T-helper 17 cell (primary cell): Measurements from ENCODE around the gene USP16. TPM values are rescaled to one million over a fixed set of nuclear protein-coding genes. Genes with fewer than 3 reads are reported as not detected.
"Not testable (repeated sequence)": the region's sequence is repeated elsewhere in the genome, so short reads cannot be mapped to it uniquely, and the experiment has no call there.

Experiments
- ATAC-seq: fragments of 150-1000 bp; cut with Tn5 transposase; 2 replicates; pipeline ENCODE4 v1.10.0; 2021; ENCODE audit warnings: mild to moderate bottlenecking, moderate library complexity
- DNase-seq, 3 donors: peaks; one replicate each; pipeline versions ENCODE4 v3.0.0 to v3.0.0-alpha.2; 2020 to 2021
- H3K9me3 ChIP-seq: one replicate; pipeline ENCODE4 v1.7.0; 2013; ENCODE audit warnings: low read length, mild to moderate bottlenecking; ENCODE audit not compliant: control insufficient read depth, poor library complexity, severe bottlenecking
- H3K27ac Mint-ChIP-seq: one replicate; pipeline ENCODE4 v1.8.0; 2022; ENCODE audit warnings: mild to moderate bottlenecking, moderate library complexity, mixed read lengths
- H3K27me3 Mint-ChIP-seq: one replicate; pipeline ENCODE4 v1.8.0; 2022; ENCODE audit warnings: mixed read lengths
- H3K36me3 Mint-ChIP-seq: one replicate; pipeline ENCODE4 v1.8.0; 2022; ENCODE audit warnings: low read depth, mixed read lengths
- H3K4me1 Mint-ChIP-seq: one replicate; pipeline ENCODE4 v1.8.0; 2022; ENCODE audit warnings: mild to moderate bottlenecking, mixed read lengths
- H3K4me3 Mint-ChIP-seq: one replicate; pipeline ENCODE4 v1.8.0; 2022; ENCODE audit warnings: mild to moderate bottlenecking, moderate library complexity, mixed read lengths
- total RNA-seq, 4 donors: library from RNA in 2 of 4; stranded (reverse) in 2 of 4; gene quantifications; one replicate each; pipeline ENCODE4 v1.2.3 and lab custom pipeline; 2022 to 2026

USP16 gene
- total RNA-seq, 2 donors from 2014 or later, result 65.5 to 75.3 TPM

DNA sequence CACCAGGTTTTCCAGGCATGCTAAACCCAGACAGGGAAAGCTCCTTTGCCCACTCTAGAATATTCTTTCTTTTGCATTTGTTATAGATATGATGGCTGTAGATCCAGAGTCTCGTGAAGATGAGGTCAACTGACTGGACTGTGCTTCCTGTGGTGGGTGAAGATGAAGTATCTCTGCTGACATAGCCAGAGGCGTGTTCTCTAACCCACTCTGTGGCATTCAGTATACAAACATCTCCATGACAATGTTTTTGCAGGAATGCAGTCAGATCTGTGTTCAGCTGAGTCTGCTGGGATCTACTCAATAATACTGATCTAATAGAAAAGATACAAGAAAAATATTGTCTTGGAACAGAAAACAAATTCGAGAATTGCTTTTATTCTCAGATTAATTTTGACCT, 16.7 kb upstream of the USP16 start:
- Mint-ChIP-seq H3K27ac (no peak overlapping the region), H3K4me3 (no peak overlapping the region), H3K36me3 (no peaks in the 10 kb centered on the region), H3K4me1 (peaks cover under 1% of the 10 kb centered on the region), H3K27me3 (no peaks in the 10 kb centered on the region)
- H3K9me3 ChIP-seq, result no peaks in the 10 kb centered on the region
- DNase-seq, result no peak
- no peak for ATAC-seq

DNA sequence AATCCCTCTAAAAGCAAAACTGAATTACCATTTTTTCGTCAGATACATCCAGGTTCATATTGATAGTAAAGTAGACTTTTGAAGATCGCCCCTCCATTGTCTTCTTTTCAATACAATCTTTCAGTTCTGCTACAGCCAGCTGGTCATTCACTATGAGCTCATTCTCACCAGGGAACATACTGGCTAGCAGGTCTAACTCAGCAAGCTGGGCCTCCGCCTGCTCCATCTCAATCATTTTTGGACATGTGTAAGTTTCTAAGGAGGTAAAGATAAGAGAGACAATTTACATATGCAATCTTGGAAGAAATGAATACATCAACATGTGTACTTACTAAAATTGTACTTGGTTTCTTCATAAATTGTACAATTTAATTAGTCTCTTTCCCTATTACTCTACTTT, 16.1 kb upstream of the USP16 start:
- Mint-ChIP-seq H3K27me3 (no peaks in the 10 kb centered on the region), H3K36me3 (no peaks in the 10 kb centered on the region), H3K27ac (no peak overlapping the region), H3K4me1 (no peaks in the 10 kb centered on the region), H3K4me3 (no peak overlapping the region)
- no peak for DNase-seq
- no peaks in the 10 kb centered on the region for H3K9me3 ChIP-seq
- ATAC-seq, result no peak

DNA sequence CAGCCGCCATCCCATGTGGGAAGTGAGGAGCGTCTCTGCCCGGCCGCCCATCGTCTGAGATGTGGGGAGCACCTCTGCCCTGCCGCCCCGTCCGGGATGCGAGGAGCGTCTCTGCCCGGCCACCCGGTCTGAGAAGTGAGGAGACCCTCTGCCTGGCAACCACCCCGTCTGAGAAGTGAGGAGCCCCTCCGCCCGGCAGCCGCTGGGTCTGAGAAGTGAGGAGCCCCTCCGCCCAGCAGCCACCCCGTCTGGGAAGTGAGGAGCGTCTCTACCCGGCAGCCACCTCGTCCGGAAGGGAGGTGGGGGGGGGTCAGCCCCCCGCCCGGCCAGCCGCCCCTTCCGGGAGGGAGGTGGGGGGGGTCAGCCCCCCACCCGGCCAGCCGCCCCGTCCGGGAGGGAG, 13.2 kb upstream of the USP16 start:
- H3K27me3 Mint-ChIP-seq, H3K4me1 Mint-ChIP-seq, H3K9me3 ChIP-seq, ATAC-seq, H3K36me3 Mint-ChIP-seq, DNase-seq, H3K27ac Mint-ChIP-seq, H3K4me3 Mint-ChIP-seq: not testable (repeated sequence)

DNA sequence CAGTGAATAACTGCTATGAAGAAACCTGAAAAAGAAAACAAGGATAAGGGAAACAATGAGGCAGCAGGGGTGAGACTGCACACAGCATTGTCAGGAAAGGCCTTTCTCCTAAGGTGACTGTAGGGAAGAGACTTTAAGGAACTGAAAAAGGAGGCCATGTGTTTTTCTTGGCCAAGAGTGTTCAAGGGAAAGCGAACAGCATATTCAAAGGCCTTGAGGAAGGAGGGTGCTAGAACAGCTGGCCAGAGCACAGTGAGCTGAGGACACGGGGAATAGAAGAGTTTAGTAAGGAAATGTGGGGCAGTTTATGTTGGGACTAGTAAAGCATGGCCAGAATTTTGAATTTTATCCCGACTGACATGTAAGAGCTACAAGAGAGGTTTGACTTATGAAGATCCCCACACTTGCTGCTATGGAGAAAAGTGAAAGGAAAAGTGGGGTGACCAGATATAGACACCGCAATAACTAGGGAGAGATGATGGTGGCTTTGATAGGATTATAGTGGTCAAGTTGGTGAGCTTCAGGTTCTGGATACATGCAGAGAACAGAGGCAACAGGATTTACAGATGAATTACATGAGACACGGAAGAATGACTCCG, 6.7 kb upstream of the USP16 start:
- DNase-seq, result no peak

DNA sequence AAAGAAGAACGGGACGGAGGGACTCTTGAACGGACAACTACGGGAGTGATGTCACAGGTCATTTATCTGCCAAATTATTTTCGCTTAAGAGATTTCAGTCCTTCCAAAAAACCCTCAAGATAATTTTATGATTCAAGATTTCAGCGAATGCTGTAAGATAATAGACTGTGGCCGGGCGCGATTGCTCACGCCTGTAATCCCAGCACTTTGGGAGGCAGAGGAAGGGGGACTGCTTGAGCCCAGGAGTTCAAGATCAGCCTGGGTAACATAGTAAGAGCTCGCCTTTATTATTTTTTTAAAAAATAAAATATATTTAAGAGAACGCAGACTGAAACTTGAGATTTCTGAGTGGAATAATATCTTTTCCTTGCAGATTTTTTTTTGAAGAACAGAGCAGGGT, 5.9 kb upstream of the USP16 start:
- peak; percentile 16 for ATAC-seq
- DNase-seq, result no peak
- Mint-ChIP-seq H3K36me3 (peaks cover 3% of the 10 kb centered on the region), H3K4me3 (peak overlapping the region; percentile 89), H3K27me3 (no peaks in the 10 kb centered on the region), H3K4me1 (peaks cover 22% of the 10 kb centered on the region), H3K27ac (peak overlapping the region; percentile 95)
- H3K9me3 ChIP-seq, result no peaks in the 10 kb centered on the region

More for the DNA sequence above, 6.7 kb upstream of the USP16 start:
- H3K36me3 Mint-ChIP-seq, result peaks cover 3% of the 10 kb centered on the region
- peak overlapping the region; percentile 89 for H3K4me3 Mint-ChIP-seq
- no peaks in the 10 kb centered on the region for H3K9me3 ChIP-seq
- H3K27ac Mint-ChIP-seq, result peak overlapping the region; percentile 95
- peaks cover 22% of the 10 kb centered on the region for H3K4me1 Mint-ChIP-seq
- H3K27me3 Mint-ChIP-seq, result no peaks in the 10 kb centered on the region
- ATAC-seq, result no peak

DNA sequence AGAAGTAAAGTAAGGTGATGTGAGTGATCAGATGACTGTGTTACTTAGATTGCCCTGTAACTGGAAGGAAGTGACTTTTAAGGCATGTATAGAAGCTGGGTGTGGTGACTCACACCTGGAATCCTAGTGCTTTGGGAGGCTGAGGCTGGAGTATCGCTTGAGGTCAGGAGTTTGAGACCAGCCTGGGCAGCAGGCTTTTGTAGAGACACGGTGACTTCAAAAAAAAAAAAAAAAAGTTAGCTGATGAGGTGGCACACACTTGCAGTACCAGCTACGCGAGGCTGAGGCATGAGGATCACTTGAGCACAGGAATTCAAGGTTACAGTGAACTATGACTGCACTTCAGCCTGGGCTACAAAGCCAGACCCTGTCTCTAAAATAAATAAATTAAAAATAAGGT, 2.3 kb upstream of the USP16 start:
- peaks cover 6% of the 10 kb centered on the region for H3K36me3 Mint-ChIP-seq
- H3K27ac Mint-ChIP-seq, result peak overlapping the region; percentile 100
- H3K4me3 Mint-ChIP-seq, result no peak overlapping the region

DNA sequence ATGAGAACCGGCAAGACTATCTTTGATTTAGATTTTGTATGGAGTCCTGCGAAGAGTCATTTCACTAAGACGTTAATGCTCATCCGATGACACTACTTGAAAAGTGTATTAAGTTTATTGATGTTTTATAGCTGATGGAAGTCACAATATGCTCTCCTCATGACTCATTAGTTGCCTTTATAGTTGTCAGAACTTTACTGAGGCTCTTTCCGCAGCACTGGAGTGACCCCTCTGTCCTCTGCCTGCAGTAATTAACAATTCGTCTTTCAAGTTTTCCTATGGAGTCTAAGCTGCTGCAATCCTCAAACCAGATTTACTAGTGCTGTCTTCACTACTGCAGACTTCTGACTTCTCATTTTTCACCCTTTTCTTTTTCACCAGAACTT, 853 bp downstream of the USP16 start:
- peaks cover 30% of the 10 kb centered on the region for H3K4me1 Mint-ChIP-seq
- DNase-seq, result no peak
- ATAC-seq, result no peak

More for the DNA sequence above, 2.3 kb upstream of the USP16 start:
- no peaks in the 10 kb centered on the region for H3K27me3 Mint-ChIP-seq
- ATAC-seq (no peak), DNase-seq (no peak)
- H3K9me3 ChIP-seq, result no peaks in the 10 kb centered on the region
- H3K4me1 Mint-ChIP-seq, result peaks cover 39% of the 10 kb centered on the region

DNA sequence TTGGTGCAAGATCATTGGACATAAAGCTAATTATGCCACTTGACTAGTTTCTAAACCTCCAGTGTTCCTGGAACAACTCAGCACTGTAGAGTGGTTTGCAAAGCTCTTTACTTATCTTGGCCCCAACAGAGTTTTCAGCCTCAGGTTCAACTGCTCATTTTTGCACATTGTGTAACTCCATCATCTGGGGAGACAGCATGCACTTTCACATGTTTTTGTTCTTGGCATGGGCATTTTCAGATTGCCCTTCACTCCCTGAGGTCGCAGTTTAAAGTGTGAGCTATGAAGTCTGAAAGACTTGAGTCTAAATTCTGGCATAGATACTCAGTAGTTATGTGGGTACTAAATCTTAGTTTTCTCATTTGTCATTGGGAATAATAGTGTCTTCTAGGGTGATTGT, 5.1 kb downstream of the USP16 start:
- H3K27me3 Mint-ChIP-seq, result no peaks in the 10 kb centered on the region
- H3K9me3 ChIP-seq, result no peaks in the 10 kb centered on the region
- ATAC-seq, result no peak
- DNase-seq, result no peak
- no peak overlapping the region for H3K4me3 Mint-ChIP-seq
- no peak overlapping the region for H3K27ac Mint-ChIP-seq
- H3K36me3 Mint-ChIP-seq, result peaks cover 7% of the 10 kb centered on the region
- H3K4me1 Mint-ChIP-seq, result peaks cover 33% of the 10 kb centered on the region

More for the DNA sequence above, 853 bp downstream of the USP16 start:
- H3K4me3 Mint-ChIP-seq, result peak overlapping the region; percentile 98
- H3K36me3 Mint-ChIP-seq, result peaks cover 3% of the 10 kb centered on the region
- no peaks in the 10 kb centered on the region for H3K27me3 Mint-ChIP-seq
- H3K27ac Mint-ChIP-seq, result peak overlapping the region; percentile 100
- H3K9me3 ChIP-seq, result no peaks in the 10 kb centered on the region

DNA sequence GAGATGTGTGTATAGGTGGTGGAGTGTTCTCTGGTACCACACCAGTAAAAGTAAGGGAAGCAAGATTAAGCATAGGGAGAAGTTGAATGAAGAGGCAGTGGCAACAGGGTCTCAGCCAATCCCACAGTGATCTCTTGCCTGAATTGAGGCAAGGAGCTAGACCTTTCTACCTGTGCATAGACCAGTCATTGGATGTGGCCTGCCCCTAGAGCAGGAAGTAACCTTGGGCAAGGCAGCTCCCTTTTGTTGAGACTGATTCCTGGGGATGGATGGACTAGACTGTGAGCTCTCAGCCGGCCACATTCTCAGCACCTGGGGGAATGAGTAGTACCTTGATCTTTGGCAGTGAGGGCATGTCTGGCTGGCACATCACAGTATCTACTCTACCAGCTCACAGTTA, 6.4 kb downstream of the USP16 start:
- peak overlapping the region; percentile 4 for H3K27ac Mint-ChIP-seq
- peaks cover 5% of the 10 kb centered on the region for H3K36me3 Mint-ChIP-seq
- ATAC-seq (no peak), DNase-seq (no peak)
- no peaks in the 10 kb centered on the region for H3K27me3 Mint-ChIP-seq
- H3K9me3 ChIP-seq, result no peaks in the 10 kb centered on the region
- H3K4me3 Mint-ChIP-seq, result no peak overlapping the region
- peaks cover 20% of the 10 kb centered on the region for H3K4me1 Mint-ChIP-seq

DNA sequence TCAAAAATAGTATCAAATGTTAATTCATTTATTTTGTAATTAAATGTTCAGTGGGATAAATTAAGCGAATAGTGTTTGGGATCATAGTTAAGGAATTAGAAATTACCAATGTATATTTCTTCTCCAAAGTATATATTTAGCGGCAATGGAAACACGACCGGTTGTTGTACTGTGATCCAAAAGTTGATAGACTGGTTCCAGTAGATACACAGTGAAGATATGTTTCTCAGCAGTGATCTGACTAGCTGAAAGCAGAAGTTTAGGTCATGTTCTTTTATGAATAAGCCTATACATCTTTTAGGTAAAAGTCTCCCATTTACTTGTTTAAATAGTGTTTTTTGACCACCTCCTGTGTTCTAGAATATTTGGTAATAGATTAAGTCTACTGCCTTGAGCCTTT, 8.8 kb downstream of the USP16 start:
- H3K4me1 Mint-ChIP-seq, result peaks cover 14% of the 10 kb centered on the region
- DNase-seq (no peak), ATAC-seq (no peak)
- H3K27me3 Mint-ChIP-seq, result no peaks in the 10 kb centered on the region
- H3K27ac Mint-ChIP-seq, result peak overlapping the region; percentile 78
- no peaks in the 10 kb centered on the region for H3K9me3 ChIP-seq
- H3K4me3 Mint-ChIP-seq, result no peak overlapping the region
- H3K36me3 Mint-ChIP-seq, result peaks cover 5% of the 10 kb centered on the region

DNA sequence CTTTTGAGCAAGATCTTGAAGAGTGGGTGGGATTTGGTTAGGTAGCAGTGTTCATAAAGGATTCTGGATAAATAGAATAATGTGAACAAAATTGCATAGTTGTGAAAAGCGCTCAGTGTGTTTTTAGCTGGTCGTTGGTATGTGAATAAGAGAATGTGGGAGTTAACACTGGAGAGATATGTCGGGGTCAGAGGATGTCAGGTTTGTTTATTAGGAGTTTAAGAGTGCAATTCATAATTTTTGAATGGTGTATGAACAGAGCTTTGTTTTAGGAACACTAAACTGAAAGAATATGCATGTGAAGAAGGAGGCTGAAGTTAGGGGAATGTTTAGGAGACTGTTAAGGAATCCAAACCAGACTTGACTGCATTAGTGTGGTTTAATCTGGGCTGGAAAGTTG, 9.4 kb downstream of the USP16 start:
- ATAC-seq (no peak), DNase-seq (no peak)
- H3K4me3 Mint-ChIP-seq, result peak overlapping the region; percentile 37
- H3K27ac Mint-ChIP-seq, result peak overlapping the region; percentile 78
- H3K4me1 Mint-ChIP-seq, result peaks cover 14% of the 10 kb centered on the region
- no peaks in the 10 kb centered on the region for H3K9me3 ChIP-seq
- H3K27me3 Mint-ChIP-seq, result no peaks in the 10 kb centered on the region
- peaks cover 5% of the 10 kb centered on the region for H3K36me3 Mint-ChIP-seq

DNA sequence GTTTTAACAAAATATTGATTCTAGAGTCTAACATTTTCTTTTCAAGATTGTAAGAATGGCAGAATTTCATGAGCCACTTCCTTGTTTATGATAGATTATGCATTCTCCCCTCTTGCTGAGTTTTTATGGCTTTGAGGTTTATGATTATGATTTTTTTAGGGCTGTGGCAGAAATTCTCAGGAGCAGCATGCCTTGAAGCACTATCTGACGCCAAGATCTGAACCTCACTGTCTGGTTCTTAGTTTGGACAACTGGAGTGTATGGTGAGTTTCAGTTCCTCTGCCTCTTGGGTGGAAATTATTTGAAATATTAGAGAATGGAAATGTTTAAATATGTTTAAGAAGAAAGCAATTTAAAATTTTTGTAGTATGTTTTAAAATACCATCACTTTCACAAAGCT, 10.2 kb downstream of the USP16 start:
- no peak for DNase-seq
- Mint-ChIP-seq H3K4me3 (no peak overlapping the region), H3K36me3 (peaks cover 5% of the 10 kb centered on the region), H3K27ac (peak overlapping the region; percentile 78), H3K27me3 (no peaks in the 10 kb centered on the region), H3K4me1 (peaks cover 11% of the 10 kb centered on the region)
- ATAC-seq, result no peak
- no peaks in the 10 kb centered on the region for H3K9me3 ChIP-seq

DNA sequence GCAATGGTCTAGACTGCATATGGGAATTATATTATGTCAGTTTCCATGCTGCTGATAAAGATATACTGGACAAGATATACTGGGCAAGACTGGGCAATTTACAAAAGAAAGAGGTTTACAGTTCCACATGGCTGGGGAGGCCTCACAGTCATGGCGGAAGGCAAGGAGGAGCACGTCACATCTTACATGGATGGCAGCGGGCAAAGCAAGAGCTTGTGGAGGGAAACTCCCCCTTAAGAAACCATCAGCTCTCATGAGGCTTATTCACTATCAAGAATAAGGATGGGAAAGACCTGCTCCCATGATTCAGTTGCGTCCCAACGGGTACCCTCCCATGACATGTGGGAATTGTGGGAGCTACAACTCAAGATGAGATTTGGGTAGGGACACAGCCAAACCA, 27.8 kb downstream of the USP16 start:
- H3K27me3 Mint-ChIP-seq, result no peaks in the 10 kb centered on the region
- peaks cover 2% of the 10 kb centered on the region for H3K36me3 Mint-ChIP-seq

DNA sequence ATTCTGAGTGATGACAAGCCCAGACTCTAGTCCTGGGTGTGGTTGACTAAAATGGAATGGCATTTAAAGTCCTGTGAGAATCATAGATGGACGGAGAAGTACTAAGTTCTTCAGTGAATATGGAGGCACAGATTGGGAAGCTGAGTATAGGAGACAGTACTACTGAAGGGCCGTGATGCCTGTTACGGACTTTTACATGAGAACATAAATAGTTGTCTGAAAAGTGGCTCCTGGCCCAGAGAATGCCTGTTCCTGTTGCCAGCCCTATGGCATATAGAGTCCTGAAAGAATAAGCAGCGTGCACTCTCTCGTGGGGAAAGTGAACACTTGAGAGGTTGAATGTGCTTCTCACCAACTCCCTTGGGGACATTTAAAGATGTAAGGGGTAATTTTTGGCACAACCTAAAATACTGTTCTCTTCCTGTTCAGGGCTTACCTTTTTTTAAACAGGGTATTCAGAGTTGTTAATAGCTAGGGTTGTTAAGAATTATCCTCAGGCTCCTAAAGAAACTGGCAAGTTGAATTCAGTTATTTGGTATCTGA, 28.6 kb downstream of the USP16 start:
- Mint-ChIP-seq H3K4me3 (no peak overlapping the region), H3K27ac (no peak overlapping the region), H3K27me3 (no peaks in the 10 kb centered on the region), H3K36me3 (no peaks in the 10 kb centered on the region), H3K4me1 (peaks cover 3% of the 10 kb centered on the region)
- ATAC-seq, result peak; percentile 15
- no peak for DNase-seq
- H3K9me3 ChIP-seq, result no peaks in the 10 kb centered on the region

More for the DNA sequence above, 27.8 kb downstream of the USP16 start:
- Mint-ChIP-seq H3K4me3 (no peak overlapping the region), H3K4me1 (peaks cover 3% of the 10 kb centered on the region), H3K27ac (no peak overlapping the region)
- ATAC-seq (no peak), DNase-seq (no peak)
- no peaks in the 10 kb centered on the region for H3K9me3 ChIP-seq
